ENCODE results near the gene TPRX2.

- no peak for TF ChIP-seq POLR2A (IDR thresholded peaks at IDR 0.05; ENCODE audit: low read length)
- TF ChIP-seq, protein P1, sequence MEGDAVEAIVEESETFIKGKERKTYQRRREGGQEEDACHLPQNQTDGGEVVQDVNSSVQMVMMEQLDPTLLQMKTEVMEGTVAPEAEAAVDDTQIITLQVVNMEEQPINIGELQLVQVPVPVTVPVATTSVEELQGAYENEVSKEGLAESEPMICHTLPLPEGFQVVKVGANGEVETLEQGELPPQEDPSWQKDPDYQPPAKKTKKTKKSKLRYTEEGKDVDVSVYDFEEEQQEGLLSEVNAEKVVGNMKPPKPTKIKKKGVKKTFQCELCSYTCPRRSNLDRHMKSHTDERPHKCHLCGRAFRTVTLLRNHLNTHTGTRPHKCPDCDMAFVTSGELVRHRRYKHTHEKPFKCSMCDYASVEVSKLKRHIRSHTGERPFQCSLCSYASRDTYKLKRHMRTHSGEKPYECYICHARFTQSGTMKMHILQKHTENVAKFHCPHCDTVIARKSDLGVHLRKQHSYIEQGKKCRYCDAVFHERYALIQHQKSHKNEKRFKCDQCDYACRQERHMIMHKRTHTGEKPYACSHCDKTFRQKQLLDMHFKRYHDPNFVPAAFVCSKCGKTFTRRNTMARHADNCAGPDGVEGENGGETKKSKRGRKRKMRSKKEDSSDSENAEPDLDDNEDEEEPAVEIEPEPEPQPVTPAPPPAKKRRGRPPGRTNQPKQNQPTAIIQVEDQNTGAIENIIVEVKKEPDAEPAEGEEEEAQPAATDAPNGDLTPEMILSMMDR (IDR thresholded peaks at IDR 0.05), result no peak
- no peak for TF ChIP-seq RNF2 (IDR thresholded peaks at IDR 0.05; ENCODE audit: borderline replicate concordance, low read depth)
Measured at GRCh38 chr19:47897861-47898260, 38.8 kb downstream of the TPRX2 start.
